Epithelial cell of prostate (primary cell): ENCODE measurements around the gene UPK3A.
A peak's percentile ranks its signal among the peaks of the same experiment; 100 is the strongest.

Experiments used
- DNase-seq: peaks from one replicate; pipeline ENCODE4 v3.0.0-alpha.2; 2011; ENCODE audit warnings: low read depth, low spot score
- H3K27ac ChIP-seq: fragments of 450-650 bp; 2 replicates; pipeline ENCODE4 v1.5.1; 2017; ENCODE audit warnings: mild to moderate bottlenecking

Gene UPK3A

GRCh38 chr22:45284705-45285262 is at the start of gene UPK3A:
Gene UPK3A, plus strand, starts transcription at chr22:45284949. Its CDS starts 65 bp downstream, at chr22:45285014.
- no peak within 1 kb of the TSS for H3K27ac ChIP-seq
- no peak for DNase-seq

GRCh38 chr22:45235101-45235777 is 49.5 kb upstream of the UPK3A start:
- no peak for DNase-seq
- no peak overlapping the region for H3K27ac ChIP-seq

GRCh38 chr22:45235851-45236342 is 48.9 kb upstream of the UPK3A start:
- H3K27ac ChIP-seq: no peak overlapping the region
- no peak for DNase-seq

GRCh38 chr22:45237065-45237990 is 47.4 kb upstream of the UPK3A start:
- no peak for DNase-seq
- H3K27ac ChIP-seq: no peak overlapping the region

- no peak overlapping the region for H3K27ac ChIP-seq
- DNase-seq: no peak
Measured at GRCh38 chr22:45238076-45238956, 46.4 kb upstream of the UPK3A start.

GRCh38 chr22:45238957-45239680 is 45.6 kb upstream of the UPK3A start:
- H3K27ac ChIP-seq: peak overlapping the region; percentile 62
- no peak for DNase-seq

GRCh38 chr22:45239681-45240051 is 45.1 kb upstream of the UPK3A start:
- no peak for DNase-seq

GRCh38 chr22:45240104-45240809 is 44.5 kb upstream of the UPK3A start:
- DNase-seq: no peak
- peak overlapping the region; percentile 62 for H3K27ac ChIP-seq

More at GRCh38 chr22:45239681-45240051, 45.1 kb upstream of the UPK3A start:
- peak overlapping the region; percentile 62 for H3K27ac ChIP-seq

- DNase-seq: no peak
- H3K27ac ChIP-seq: peak within 1 kb of the TSS; percentile 62
Measured at GRCh38 chr22:45240810-45241631, 43.7 kb upstream of the UPK3A start, which contains the start of gene KIAA0930. Gene KIAA0930, minus strand, starts transcription at chr22:45240894. Its CDS starts 191 bp downstream, at chr22:45240703.

- H3K27ac ChIP-seq: peak overlapping the region; percentile 45
- DNase-seq: no peak
Measured at GRCh38 chr22:45242778-45243191, 42.0 kb upstream of the UPK3A start.

GRCh38 chr22:45244916-45245315 is 39.8 kb upstream of the UPK3A start:
- H3K27ac ChIP-seq: peak overlapping the region; percentile 100
- no peak for DNase-seq

- DNase-seq: peak; percentile 92
- H3K27ac ChIP-seq: peak overlapping the region; percentile 100
Measured at GRCh38 chr22:45246060-45246985, 38.4 kb upstream of the UPK3A start.

- H3K27ac ChIP-seq: peak overlapping the region; percentile 17
- no peak for DNase-seq
Measured at GRCh38 chr22:45248832-45249561, 35.8 kb upstream of the UPK3A start.

- no peak for DNase-seq
- no peak overlapping the region for H3K27ac ChIP-seq
Measured at GRCh38 chr22:45251825-45252224, 32.9 kb upstream of the UPK3A start.

GRCh38 chr22:45253039-45253641 is 31.6 kb upstream of the UPK3A start:
- no peak overlapping the region for H3K27ac ChIP-seq
- DNase-seq: no peak

- no peak for DNase-seq
- H3K27ac ChIP-seq: no peak overlapping the region
Measured at GRCh38 chr22:45254388-45254787, 30.4 kb upstream of the UPK3A start.
